Neural cell (in vitro differentiated cells): ENCODE data around the gene CSAD. TPM values are rescaled to one million over a fixed set of nuclear protein-coding genes. Genes with fewer than 3 reads are reported as not detected.

Experiments
- H2AFZ ChIP-seq: fragments of 200-600, 300-800 bp; sonication (generic), shearing (Covaris generic); 2 replicates; pipeline ENCODE4 v1.6.0; 2014; ENCODE audit warnings: low read depth, mild to moderate bottlenecking, antibody characterized with exemption, low read length, moderate library complexity
- H3F3A ChIP-seq: fragments of 200-600 bp; shearing (Covaris generic); 2 replicates; pipeline ENCODE4 v1.6.1; 2016; ENCODE audit warnings: mild to moderate bottlenecking, moderate library complexity, mixed read lengths, antibody characterized with exemption, low read length; ENCODE audit not compliant: insufficient read depth, poor library complexity, severe bottlenecking
- H3K27ac ChIP-seq: fragments of 200-600, 300-800 bp; sonication (generic), shearing (Covaris generic); 2 replicates; pipeline ENCODE4 v1.5.1; 2014; ENCODE audit warnings: mild to moderate bottlenecking, low read length, moderate library complexity
- H3K27me3 ChIP-seq: fragments of 300-800, 200-600 bp; sonication (generic), shearing (Covaris generic); 2 replicates; pipeline ENCODE4 v1.6.0; 2014; ENCODE audit warnings: mild to moderate bottlenecking, low read depth, low read length, moderate library complexity; ENCODE audit not compliant: insufficient read depth
- H3K36me3 ChIP-seq: fragments of 300-800, 200-600 bp; sonication (generic), shearing (Covaris generic); 2 replicates; pipeline ENCODE4 v1.5.1; 2014; ENCODE audit warnings: mild to moderate bottlenecking, antibody characterized with exemption, low read length, moderate library complexity; ENCODE audit not compliant: insufficient read depth
- H3K4me2 ChIP-seq: fragments of 300-800, 200-600 bp; sonication (generic), shearing (Covaris generic); 2 replicates; pipeline ENCODE4 v1.6.0; 2014; ENCODE audit warnings: mild to moderate bottlenecking, low read length
- H3K4me3 ChIP-seq: fragments of 300-800, 200-600 bp; sonication (generic), shearing (Covaris generic); 2 replicates; pipeline ENCODE4 v1.5.1; 2014; ENCODE audit warnings: mild to moderate bottlenecking, low read length, moderate library complexity
- H3K79me2 ChIP-seq: fragments of 200-600 bp; shearing (Covaris generic); replicated peaks from 2 replicates; pipeline ENCODE4 v1.6.0; 2014; ENCODE audit warnings: mild to moderate bottlenecking, low read length, moderate library complexity; ENCODE audit not compliant: insufficient read depth
- H3K9ac ChIP-seq: fragments of 300-800, 200-600 bp; sonication (generic), shearing (Covaris generic); 2 replicates; pipeline ENCODE4 v1.6.1; 2016; ENCODE audit warnings: mild to moderate bottlenecking, low read length, mixed read lengths
- H3K9me2 ChIP-seq: fragments of 200-600 bp; shearing (Covaris generic); 2 replicates; pipeline ENCODE4 v1.6.1; 2016; ENCODE audit warnings: mild to moderate bottlenecking, low read length, mixed read lengths; ENCODE audit not compliant: insufficient read depth
- H3K9me3 ChIP-seq: fragments of 200-600, 300-800 bp; sonication (generic), shearing (Covaris generic); 2 replicates; pipeline ENCODE4 v1.6.1; 2016; ENCODE audit warnings: mild to moderate bottlenecking, mixed run types, low read length, moderate library complexity, mixed read lengths
- H4K20me1 ChIP-seq: fragments of 200-600 bp; shearing (Covaris generic); 2 replicates; pipeline ENCODE4 v1.6.1; 2016; ENCODE audit warnings: mild to moderate bottlenecking, mixed run types; ENCODE audit not compliant: insufficient read depth
- EP300 ChIP-seq: fragments of 450-650 bp; conservative IDR thresholded peaks from 2 replicates; pipeline ENCODE4 v1.6.1; 2014; ENCODE audit warnings: antibody characterized with exemption, mild to moderate bottlenecking, moderate library complexity; ENCODE audit not compliant: poor library complexity, severe bottlenecking
- EZH2 ChIP-seq: fragments of 200-600, 300-800 bp; shearing (Covaris generic), sonication (generic); IDR thresholded peaks from 2 replicates; pipeline ENCODE4 v1.6.1; 2014; ENCODE audit warnings: antibody characterized with exemption, low read length, borderline replicate concordance, mild to moderate bottlenecking; ENCODE audit not compliant: insufficient read depth, poor library complexity, severe bottlenecking
- MXI1 ChIP-seq: fragments of 450-650 bp; conservative IDR thresholded peaks from 2 replicates; pipeline ENCODE4 v1.6.1; 2014; ENCODE audit warnings: antibody characterized with exemption, mild to moderate bottlenecking; ENCODE audit not compliant: poor library complexity, severe bottlenecking
- POLR2AphosphoS5 ChIP-seq: IDR thresholded peaks from 2 replicates; pipeline ENCODE4 v1.6.1; 2012
- RAD21 ChIP-seq: fragments of 450-650 bp; conservative IDR thresholded peaks from 2 replicates; pipeline ENCODE4 v1.6.1; 2014; ENCODE audit warnings: antibody characterized with exemption, mild to moderate bottlenecking, moderate library complexity
- SMC3 ChIP-seq: fragments of 450-650 bp; conservative IDR thresholded peaks from 2 replicates; pipeline ENCODE4 v1.6.1; 2014; ENCODE audit warnings: antibody characterized with exemption, mild to moderate bottlenecking, moderate library complexity; ENCODE audit not compliant: poor library complexity
- TAF1 ChIP-seq: IDR thresholded peaks from 2 replicates; pipeline ENCODE4 v1.6.1; 2012; ENCODE audit warnings: low read depth
- polyA plus RNA-seq: library from polyadenylated mRNA; depleted of rRNA; stranded (reverse); fragments of >200 nt; gene quantifications from 2 replicates; pipeline ENCODE4 v1.2.3, GENCODE V29; 2014
- TF ChIP-seq, protein P1 (sequence below): IDR thresholded peaks from 2 replicates; pipeline ENCODE4 v1.6.1; 2012; ENCODE audit warnings: borderline replicate concordance
- TF ChIP-seq, protein P2 (sequence below): fragments of 450-650 bp; IDR thresholded peaks from 2 replicates; pipeline ENCODE4 v1.5.1; 2014; ENCODE audit warnings: antibody characterized with exemption, mild to moderate bottlenecking, moderate library complexity; ENCODE audit not compliant: poor library complexity, severe bottlenecking

The CSAD gene
- polyA plus RNA-seq, 1 donor from 2014 or later: 41.9 TPM

DNA sequence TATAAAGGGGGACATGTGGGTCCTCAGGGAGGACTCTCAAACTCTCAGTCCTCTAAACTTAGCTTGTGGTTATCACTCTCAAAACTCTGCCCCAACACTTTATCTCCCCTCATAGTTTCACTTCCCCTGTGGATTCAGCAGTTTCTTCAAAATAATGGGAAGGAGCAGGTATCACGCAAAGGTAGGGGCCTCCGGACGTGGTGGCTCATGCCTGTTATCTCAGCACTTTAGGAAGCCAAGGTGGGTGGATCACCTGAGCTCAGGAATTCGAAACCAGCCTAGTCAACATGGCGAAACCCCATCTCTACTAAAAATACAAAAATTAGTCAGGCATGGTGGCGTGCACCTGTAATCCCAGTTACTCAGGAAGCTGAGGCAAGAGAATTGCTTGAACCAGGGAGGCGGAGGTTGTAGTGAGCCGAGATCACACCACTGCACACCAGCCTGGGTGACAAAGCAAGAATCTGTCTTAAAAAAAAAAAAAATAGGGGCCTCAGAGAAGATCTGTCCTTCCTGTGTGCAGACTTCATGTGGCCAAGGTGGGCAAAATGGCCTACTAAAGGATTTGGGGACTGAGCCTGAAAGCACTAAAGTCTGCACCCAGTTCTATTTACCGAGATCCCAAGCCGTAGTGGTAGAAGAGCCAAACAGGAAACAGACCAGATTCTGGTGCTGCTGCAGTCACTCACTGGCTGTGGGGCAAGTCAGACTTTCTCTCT lies 19.9 kb upstream of the CSAD start:
- H3K36me3 ChIP-seq: no peaks in the 10 kb centered on the region
- H4K20me1 ChIP-seq: no peaks in the 10 kb centered on the region
- H3K9me3 ChIP-seq: no peaks in the 10 kb centered on the region
- no peak overlapping the region for H3K9ac ChIP-seq
- H3F3A ChIP-seq: no peaks in the 10 kb centered on the region
- no peaks in the 10 kb centered on the region for H3K9me2 ChIP-seq
- no peak overlapping the region for H3K27ac ChIP-seq
- H3K79me2 ChIP-seq: no peaks in the 10 kb centered on the region
- H3K27me3 ChIP-seq: peaks cover 18% of the 10 kb centered on the region
- no peak overlapping the region for H3K4me3 ChIP-seq
- no peak overlapping the region for H2AFZ ChIP-seq
- no peak for TF ChIP-seq POLR2AphosphoS5
- TF ChIP-seq EZH2: no peak
- TF ChIP-seq RAD21: no peak
- no peak for TF ChIP-seq SMC3
- TF ChIP-seq MXI1: no peak
- TF ChIP-seq, protein P1, sequence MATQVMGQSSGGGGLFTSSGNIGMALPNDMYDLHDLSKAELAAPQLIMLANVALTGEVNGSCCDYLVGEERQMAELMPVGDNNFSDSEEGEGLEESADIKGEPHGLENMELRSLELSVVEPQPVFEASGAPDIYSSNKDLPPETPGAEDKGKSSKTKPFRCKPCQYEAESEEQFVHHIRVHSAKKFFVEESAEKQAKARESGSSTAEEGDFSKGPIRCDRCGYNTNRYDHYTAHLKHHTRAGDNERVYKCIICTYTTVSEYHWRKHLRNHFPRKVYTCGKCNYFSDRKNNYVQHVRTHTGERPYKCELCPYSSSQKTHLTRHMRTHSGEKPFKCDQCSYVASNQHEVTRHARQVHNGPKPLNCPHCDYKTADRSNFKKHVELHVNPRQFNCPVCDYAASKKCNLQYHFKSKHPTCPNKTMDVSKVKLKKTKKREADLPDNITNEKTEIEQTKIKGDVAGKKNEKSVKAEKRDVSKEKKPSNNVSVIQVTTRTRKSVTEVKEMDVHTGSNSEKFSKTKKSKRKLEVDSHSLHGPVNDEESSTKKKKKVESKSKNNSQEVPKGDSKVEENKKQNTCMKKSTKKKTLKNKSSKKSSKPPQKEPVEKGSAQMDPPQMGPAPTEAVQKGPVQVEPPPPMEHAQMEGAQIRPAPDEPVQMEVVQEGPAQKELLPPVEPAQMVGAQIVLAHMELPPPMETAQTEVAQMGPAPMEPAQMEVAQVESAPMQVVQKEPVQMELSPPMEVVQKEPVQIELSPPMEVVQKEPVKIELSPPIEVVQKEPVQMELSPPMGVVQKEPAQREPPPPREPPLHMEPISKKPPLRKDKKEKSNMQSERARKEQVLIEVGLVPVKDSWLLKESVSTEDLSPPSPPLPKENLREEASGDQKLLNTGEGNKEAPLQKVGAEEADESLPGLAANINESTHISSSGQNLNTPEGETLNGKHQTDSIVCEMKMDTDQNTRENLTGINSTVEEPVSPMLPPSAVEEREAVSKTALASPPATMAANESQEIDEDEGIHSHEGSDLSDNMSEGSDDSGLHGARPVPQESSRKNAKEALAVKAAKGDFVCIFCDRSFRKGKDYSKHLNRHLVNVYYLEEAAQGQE: no peak
- no peak for TF ChIP-seq EP300
- TF ChIP-seq, protein P2, sequence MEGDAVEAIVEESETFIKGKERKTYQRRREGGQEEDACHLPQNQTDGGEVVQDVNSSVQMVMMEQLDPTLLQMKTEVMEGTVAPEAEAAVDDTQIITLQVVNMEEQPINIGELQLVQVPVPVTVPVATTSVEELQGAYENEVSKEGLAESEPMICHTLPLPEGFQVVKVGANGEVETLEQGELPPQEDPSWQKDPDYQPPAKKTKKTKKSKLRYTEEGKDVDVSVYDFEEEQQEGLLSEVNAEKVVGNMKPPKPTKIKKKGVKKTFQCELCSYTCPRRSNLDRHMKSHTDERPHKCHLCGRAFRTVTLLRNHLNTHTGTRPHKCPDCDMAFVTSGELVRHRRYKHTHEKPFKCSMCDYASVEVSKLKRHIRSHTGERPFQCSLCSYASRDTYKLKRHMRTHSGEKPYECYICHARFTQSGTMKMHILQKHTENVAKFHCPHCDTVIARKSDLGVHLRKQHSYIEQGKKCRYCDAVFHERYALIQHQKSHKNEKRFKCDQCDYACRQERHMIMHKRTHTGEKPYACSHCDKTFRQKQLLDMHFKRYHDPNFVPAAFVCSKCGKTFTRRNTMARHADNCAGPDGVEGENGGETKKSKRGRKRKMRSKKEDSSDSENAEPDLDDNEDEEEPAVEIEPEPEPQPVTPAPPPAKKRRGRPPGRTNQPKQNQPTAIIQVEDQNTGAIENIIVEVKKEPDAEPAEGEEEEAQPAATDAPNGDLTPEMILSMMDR: no peak
- TF ChIP-seq TAF1: no peak
- no peak overlapping the region for H3K4me2 ChIP-seq

DNA sequence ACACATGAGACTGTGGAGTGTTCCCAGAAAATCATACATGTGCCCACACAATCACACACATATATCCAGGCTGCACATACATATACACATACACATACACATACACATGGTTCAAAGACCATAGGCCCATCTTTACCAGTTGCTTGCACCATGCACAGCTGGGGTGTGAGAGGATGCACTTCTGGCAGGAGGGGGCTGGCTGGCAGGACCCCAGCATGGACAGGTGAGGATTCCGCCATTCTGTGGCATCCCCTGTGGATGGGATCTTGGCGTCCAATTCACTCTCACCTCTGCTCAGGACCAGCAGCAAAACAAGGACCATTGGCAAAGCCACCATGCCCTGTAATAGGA lies 19.4 kb upstream of the CSAD start:
- Histone ChIP-seq H4K20me1 (no peaks in the 10 kb centered on the region), H3K27me3 (peaks cover 18% of the 10 kb centered on the region), H3K9me3 (no peaks in the 10 kb centered on the region), H3K4me3 (no peak overlapping the region), H3K27ac (no peak overlapping the region), H3F3A (no peaks in the 10 kb centered on the region), H3K36me3 (no peaks in the 10 kb centered on the region), H3K79me2 (no peaks in the 10 kb centered on the region), H3K9ac (no peak overlapping the region), H2AFZ (no peak overlapping the region), H3K9me2 (no peaks in the 10 kb centered on the region), H3K4me2 (no peak overlapping the region)
- TF ChIP-seq RAD21: no peak
- TF ChIP-seq EZH2: no peak
- no peak for TF ChIP-seq MXI1
